NK-92 (cell line): ENCODE results near the gene B4GALT1.

Experiments used
- DNase-seq: peaks from one replicate; lab custom pipeline; 2025; ENCODE audit not compliant: unreplicated experiment; lab: John Stamatoyannopoulos, UW

The B4GALT1 gene

DNA sequence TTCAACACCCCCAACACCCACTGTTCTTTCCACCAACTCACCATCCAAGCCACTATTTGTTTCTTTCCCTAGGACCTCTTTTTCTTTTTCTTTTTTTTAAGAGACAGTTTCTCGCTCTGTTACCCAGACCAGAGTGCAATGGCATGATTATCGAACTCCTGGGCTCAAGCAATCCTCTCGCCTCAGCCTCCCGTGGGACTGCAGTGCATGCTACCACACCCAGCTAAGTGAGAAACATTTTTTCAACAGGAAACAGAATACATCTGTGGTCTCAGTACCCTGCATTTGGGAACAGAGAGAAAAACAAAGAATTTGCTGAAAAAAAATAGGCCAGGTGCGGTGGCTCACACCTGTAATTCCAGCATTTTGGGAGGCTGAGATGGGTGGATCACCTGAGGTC lies 24.6 kb downstream of the B4GALT1 start:
- DNase-seq: no peak

DNA sequence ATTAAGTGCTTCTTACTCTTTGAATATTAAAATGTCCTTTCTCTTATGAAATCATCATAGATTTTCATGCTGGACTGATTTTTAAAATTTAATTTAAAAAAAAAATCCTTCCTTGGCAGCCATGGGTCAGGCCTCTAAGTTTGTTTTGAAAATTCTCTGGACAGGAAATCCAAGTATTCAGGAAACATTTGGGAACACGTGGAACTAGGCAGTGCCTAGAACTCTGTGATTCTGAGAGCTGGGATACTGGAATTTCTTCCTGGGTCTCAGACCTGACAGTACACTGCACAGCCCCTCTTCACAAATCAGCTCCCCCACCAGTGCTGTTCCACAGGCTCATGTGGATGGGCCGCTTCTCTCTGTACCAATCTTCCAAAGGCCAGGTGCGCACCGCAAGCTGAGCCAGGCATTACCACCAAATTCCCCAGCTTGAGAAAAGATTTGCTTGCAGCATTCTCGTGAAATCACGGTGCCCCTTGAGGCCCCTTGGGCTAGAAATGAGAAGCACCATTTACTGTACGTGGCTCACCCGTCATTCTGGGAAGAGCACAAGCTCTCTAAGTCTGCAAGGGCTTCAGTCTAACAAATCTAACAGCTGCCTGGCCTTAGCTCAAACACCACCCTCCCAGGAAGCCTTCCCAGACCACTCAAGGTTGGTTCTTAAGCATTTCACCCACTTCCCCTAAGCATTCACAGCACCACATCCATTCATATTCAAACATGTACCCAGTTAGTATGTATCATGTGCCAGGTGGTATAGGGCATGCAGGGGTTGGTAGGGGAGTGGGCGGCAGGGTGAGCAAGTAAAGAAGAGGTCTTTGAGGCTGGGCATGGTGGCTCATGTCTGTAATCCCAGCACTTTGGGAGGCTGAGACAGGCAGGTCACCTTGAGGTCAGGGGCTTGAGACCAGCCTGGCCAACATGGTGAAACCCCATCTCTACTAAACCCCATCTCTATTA lies 26.5 kb downstream of the B4GALT1 start:
- no peak for DNase-seq

GRCh38 chr9:33139421-33140228 lies 27.5 kb downstream of the B4GALT1 start:
- DNase-seq: no peak

GRCh38 chr9:33138768-33139167 lies 28.4 kb downstream of the B4GALT1 start:
- DNase-seq: no peak

- DNase-seq: no peak
Measured at GRCh38 chr9:33137781-33138264, 29.3 kb downstream of the B4GALT1 start.

GRCh38 chr9:33136721-33137670 lies 30.1 kb downstream of the B4GALT1 start:
- no peak for DNase-seq

DNA sequence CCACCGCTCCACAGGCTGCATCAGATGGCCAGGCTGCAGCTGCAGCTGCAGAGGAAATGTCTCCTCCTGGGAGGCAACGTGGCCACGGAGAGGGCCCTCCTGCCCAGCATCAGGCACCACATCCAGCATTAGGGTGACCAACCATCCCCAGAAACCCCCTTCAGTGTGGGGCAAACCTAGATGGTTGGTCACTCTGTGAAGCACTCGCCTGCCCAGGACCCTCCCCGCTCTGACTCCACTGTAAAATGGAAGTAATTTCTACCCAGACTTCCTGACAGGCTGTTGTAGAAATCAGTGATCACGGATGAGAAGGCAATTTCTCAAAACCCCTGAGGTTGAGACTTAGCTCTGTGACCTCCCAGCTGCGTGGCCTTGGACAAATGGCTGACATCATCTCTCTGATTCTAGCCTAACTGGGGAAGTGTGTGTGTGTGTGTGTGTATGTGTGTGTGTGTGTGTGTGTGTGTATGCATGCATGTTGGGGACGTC lies 31.6 kb downstream of the B4GALT1 start:
- DNase-seq: no peak

DNA sequence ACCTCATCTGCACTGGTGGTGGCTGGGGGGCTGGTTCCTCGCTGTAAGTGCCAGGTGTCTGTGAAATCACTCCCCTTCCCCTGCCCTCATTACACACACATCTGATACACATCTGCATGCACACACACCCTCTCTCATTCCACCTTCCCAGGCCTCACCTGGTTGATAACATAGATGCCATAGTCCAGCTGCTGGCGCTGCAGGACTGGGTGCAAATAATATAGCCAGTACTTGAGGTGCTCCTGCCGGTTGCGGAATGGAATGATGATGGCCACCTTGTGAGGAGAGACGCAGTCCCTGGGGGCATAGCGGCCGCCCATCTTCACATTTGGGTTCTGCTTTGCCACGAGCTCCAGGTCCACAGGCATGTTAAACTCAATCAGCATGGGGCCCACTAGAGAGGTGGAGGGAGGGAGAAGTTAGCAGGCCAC lies 32.1 kb downstream of the B4GALT1 start:
- DNase-seq: no peak

GRCh38 chr9:33133186-33133585 lies 34.0 kb downstream of the B4GALT1 start:
- DNase-seq: no peak

DNA sequence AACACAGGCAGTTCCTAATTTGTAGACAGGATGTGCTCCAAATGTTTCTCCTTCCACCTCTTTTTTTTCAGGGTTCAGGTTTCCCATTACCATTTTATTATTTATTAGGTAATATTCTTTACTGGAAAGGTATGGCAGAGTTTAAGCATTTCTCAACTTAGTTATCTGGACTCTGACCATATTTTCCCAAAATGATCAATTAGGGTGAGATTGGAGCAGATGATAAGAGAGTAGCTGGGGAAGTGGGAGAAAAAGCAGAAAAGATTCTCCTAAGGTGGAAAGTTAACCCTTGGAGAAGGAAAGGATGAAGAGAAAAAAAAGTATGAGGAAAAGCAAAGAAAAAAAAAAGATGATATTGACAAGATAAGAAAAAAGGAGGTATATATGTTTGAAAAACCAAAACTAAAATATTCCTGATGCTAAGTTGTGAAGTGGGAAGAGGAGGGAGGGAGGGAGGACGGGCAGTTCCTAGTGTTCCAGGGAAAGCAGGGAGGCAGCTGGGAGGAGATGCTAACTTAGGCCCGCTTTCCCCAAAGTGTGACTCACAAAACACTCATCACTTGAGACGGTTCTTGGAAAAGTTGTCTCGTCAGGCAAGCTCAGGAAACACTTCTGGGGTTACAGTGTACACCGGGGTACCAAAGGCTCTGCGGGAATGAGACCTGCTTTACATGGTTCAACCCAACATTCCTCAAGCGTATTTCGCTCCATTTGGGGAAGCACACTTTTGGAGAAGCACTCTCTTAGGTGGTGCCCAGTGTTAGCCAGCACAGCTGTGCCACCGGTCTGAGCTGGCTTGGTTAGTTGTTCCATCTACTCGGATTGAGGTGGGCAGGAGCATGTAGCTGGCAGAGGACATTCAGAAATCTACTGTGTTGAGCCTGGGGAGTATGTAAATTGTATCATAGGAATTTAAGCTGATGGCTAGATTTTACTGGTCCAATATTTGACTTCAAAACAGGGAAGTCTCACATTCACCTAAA lies 35.1 kb downstream of the B4GALT1 start:
- DNase-seq: no peak

- DNase-seq: no peak
Measured at GRCh38 chr9:33130961-33131789, 36.0 kb downstream of the B4GALT1 start.

- DNase-seq: no peak
Measured at GRCh38 chr9:33129886-33130881, 37.0 kb downstream of the B4GALT1 start.

DNA sequence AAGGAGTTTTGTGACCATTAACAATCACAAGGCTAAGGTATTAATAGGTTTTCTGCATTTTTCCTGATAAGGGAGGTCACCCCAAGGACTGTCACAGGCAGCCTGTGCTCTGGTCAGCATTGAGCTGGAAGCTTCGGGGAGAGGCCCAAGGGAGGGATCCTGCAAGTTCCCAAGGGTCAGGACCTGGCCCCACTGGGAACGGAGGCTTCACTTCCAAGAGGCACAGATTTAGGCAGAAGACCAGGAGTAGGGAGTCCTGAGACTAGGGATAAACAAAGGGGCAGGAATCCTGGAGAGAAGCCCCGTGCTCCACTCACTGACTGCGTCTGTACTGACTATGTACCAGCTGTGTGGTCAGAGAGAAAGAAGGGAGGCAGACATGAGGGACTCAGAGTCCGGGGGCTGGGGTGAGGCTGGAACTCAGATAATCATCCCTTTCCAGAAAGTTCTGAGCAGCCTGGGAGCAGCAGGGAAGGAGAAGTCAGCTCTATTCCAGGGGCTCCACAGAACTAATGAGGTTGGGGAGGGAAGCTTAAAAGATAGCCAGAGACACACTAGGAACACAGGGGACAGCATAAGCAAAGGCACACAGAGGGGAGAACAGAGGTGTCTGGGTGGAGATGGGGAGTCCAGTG lies 37.8 kb downstream of the B4GALT1 start:
- no peak for DNase-seq

DNA sequence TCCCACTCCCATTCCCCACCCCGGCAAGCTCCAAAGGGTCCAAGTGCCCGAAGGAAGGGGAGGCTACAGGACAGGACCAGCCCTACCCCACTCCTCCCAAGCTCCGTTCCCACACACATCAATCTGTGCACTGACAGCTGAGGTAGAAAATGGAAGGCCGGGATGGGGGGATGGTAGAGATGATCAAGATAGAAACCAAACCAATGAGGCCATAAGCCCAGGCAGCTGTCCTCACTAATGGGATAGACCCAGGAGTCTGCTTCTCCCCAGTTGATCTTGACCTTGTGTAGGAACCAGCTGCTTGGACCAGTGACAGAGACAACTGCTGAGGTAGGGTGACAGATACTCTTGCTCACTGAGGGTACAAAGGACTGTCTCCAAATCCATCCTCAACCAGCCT lies 38.6 kb downstream of the B4GALT1 start:
- no peak for DNase-seq

DNA sequence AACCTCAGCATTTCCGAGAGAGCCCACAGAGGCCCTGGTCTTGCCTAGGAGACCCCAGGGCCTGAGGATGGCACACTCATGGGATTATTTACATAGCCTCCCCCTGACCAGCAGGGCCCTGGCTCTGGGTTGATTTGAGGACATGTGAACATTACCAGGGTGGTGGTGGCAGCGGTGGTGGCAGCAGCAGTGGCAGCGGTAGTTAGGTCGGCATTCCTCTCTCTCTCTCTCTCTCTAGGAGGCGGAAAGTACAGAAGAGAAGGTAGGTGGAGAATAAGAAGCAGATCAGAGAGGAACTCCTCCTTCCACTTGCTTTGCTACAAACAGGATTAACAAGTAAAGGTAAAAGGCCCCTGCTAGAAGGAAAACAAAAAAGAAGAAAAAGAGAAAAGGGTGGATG lies 39.3 kb downstream of the B4GALT1 start:
- no peak for DNase-seq

DNA sequence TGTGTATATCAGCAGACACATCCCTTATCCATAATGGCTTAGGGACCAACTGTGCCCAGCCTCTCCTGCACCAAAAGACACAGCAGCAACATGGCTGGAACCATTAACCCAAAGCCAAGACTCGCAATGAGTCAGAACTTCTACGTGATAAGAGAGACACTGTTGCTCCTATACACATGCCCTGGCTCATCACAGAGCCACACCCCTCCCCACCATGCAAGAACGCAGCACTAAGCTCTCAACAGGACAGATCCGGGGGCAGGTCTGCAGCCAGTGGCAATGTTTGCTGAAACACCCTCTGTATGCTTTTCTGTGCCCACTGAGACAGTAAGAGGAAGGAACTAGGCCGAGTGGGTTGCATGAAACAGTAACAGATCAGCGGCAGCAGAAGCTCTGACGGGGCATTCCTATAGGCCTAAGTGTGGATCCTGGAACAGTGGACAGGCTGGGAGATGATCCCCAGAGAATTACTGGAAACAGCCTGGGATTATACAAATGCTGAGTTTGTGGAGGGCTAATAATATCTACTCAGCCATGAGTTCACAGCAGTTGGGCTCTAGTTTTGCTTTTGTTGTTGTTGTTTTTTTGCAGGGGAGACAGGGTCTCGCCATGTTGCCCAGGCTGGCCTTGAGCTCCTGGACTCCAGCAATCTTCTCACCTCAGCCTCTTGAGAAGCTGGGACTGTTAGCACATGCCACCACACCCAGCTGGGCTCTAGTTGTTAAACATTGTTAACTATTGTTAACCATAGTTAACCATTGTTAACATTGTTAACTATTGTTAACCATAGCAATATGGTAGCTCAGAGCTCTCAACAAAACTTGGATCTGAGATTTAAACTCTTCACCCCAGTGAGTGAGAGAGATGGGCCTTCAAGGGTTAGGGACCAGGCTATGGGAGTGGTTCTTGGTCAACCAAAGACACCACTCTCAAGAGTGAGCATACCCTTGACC lies 41.0 kb downstream of the B4GALT1 start:
- no peak for DNase-seq
